ENCODE measurements around the gene CEBPB. TPM values are rescaled to one million over a fixed set of nuclear protein-coding genes. Genes with fewer than 3 reads are reported as not detected.

Gene CEBPB
- polyA plus RNA-seq, 1 donor (not counting 4 experiments of a cell fraction or from before 2014, with no cell fraction given): 15.8 TPM

DNA sequence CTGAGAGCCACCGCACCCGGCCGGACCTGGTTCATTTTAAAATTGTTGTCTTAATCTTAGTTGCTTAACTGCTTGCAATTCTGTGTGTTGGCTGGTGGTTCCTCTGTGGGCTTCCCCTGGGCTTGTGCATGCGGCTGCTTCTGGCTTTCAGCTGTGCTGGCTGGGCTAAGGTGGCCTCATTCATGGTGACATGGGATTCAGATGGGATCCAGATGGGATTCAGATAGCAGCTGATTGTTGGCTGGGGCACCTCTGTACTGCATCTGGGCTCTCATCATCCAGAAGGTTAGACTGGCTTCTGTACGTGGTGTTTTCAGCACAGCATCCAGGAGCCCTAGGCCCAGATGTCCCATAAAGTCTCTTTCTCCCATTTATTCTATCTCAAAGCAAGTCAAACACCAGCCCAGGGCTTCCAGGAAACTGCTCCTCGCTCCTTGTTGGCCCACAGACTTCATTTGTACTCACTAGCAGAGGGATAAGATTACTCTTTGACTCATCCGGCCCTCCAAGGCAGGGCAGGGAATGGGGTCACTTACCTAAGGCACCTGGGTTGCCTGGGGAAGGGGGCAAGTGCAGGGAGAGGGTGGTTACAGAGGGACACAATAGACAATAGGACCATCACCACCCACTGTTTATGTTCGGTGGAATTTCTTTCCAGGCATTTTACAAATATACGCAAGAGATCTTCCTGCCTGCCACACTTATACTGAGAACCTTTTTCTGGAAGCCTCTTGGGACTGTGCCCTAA, 26.9 kb upstream of the CEBPB start:
- H3K27me3 ChIP-seq (ENCODE audit: control insufficient read depth, extremely low read depth, insufficient read depth, low read length): no peaks in the 10 kb centered on the region
- FAIRE-seq: no peak
- H4K20me1 ChIP-seq (ENCODE audit: control insufficient read depth, extremely low read depth, insufficient read depth, low read length): no peaks in the 10 kb centered on the region
- no peak overlapping the region for H3K4me3 ChIP-seq (ENCODE audit: control insufficient read depth in 2 of 3, extremely low read depth in 1 of 3, insufficient read depth in 2 of 3, low read depth in 1 of 3, low read length in 3 of 3)
- peak overlapping the region; percentile 59 for H2AFZ ChIP-seq (ENCODE audit: control insufficient read depth, low read length)
- no peaks in the 10 kb centered on the region for H3K79me2 ChIP-seq (ENCODE audit: control insufficient read depth, insufficient read depth, low read length)
- dilution Hi-C loops (cut with MboI; ENCODE audit: extremely low pct_ligation_motif_present, low sequenced_read_pairs): no loop called here
- H3K9me3 ChIP-seq (ENCODE audit: control insufficient read depth, low read depth, low read length): no peaks in the 10 kb centered on the region
- DNase-seq (ENCODE audit: low read depth, low spot score): no peak
- no peak overlapping the region for H3K4me2 ChIP-seq (ENCODE audit: control insufficient read depth, extremely low read depth, insufficient read depth, low read depth, low read length)
- H3K36me3 ChIP-seq (ENCODE audit: control insufficient read depth in 2 of 2, extremely low read depth in 1 of 2, insufficient read depth in 2 of 2, low read length in 2 of 2): no peaks in the 10 kb centered on the region
- TF ChIP-seq, protein P1, sequence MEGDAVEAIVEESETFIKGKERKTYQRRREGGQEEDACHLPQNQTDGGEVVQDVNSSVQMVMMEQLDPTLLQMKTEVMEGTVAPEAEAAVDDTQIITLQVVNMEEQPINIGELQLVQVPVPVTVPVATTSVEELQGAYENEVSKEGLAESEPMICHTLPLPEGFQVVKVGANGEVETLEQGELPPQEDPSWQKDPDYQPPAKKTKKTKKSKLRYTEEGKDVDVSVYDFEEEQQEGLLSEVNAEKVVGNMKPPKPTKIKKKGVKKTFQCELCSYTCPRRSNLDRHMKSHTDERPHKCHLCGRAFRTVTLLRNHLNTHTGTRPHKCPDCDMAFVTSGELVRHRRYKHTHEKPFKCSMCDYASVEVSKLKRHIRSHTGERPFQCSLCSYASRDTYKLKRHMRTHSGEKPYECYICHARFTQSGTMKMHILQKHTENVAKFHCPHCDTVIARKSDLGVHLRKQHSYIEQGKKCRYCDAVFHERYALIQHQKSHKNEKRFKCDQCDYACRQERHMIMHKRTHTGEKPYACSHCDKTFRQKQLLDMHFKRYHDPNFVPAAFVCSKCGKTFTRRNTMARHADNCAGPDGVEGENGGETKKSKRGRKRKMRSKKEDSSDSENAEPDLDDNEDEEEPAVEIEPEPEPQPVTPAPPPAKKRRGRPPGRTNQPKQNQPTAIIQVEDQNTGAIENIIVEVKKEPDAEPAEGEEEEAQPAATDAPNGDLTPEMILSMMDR (optimal IDR thresholded peaks at IDR 0.05 in 1 of 3, IDR thresholded peaks at IDR 0.05 in 1 of 3, conservative IDR thresholded peaks at IDR 0.05 in 1 of 3; ENCODE audit: extremely low read depth in 1 of 3, insufficient read depth in 2 of 3, low read length in 3 of 3): no peak
- TF ChIP-seq EZH2 (IDR thresholded peaks at IDR 0.05; ENCODE audit: low read length): no peak
- peak overlapping the region; percentile 38 for H3K9ac ChIP-seq (ENCODE audit: control insufficient read depth, extremely low read depth, insufficient read depth, low read length)
- H3K9me1 ChIP-seq (ENCODE audit: control insufficient read depth, extremely low read depth, insufficient read depth, low read length): no peaks in the 10 kb centered on the region
- peak overlapping the region; percentile 34 for H3K27ac ChIP-seq (ENCODE audit: control insufficient read depth, insufficient read depth, low read length)
- peaks cover 22% of the 10 kb centered on the region for H3K4me1 ChIP-seq (ENCODE audit: control insufficient read depth, extremely low read depth, insufficient read depth, low read length)

DNA sequence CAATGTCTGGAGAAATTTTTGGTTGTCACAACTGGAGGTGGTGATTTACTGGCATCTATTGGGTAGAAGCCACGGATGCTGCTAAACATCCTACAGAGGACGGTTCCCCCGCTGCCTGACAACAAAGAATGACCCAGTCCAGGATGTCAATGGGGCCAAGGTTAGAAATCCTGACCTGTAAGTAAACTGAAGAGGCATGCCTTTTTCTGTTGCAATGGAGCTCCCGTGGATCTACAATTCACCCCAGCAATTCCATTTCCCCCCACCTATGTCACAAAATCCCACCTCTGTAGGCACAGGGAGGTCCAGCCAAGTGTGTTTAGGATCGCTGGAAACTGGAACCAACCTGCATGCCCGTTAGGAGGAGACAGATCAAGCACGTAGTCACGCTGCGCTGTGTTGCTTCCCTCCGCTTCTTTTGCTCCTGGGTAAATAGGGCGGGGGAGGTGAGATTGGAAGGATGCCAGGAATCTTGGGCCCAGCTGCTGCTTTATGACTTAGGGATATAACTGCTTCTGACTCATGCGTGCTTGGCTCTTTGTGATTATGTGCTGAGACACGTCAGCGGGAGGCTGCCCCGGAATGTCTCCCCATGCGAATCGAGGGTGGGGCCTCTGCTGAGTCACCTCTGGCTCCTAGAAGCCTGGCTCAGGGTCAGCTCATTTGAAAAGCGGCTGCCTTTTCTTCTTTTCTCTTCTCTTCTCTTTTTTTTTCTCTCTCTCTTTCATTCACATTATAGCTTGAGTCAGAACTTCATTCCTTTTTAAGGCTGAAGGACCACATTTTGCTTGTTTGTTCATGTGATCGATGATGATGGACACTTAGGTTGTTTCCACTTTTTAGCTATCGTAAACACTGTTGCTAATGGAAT, 24.7 kb upstream of the CEBPB start:
- FAIRE-seq: peak; percentile 86
- no peaks in the 10 kb centered on the region for H3K9me1 ChIP-seq (ENCODE audit: control insufficient read depth, extremely low read depth, insufficient read depth, low read length)
- H3K36me3 ChIP-seq (ENCODE audit: control insufficient read depth in 2 of 2, extremely low read depth in 1 of 2, insufficient read depth in 2 of 2, low read length in 2 of 2): no peaks in the 10 kb centered on the region
- no peaks in the 10 kb centered on the region for H4K20me1 ChIP-seq (ENCODE audit: control insufficient read depth, extremely low read depth, insufficient read depth, low read length)
- peak; percentile 99 for DNase-seq (ENCODE audit: low read depth, low spot score)
- dilution Hi-C loops (cut with MboI; ENCODE audit: extremely low pct_ligation_motif_present, low sequenced_read_pairs): no loop called here
- H3K4me2 ChIP-seq (ENCODE audit: control insufficient read depth, extremely low read depth, insufficient read depth, low read depth, low read length): peak overlapping the region; percentile 82
- no peaks in the 10 kb centered on the region for H3K79me2 ChIP-seq (ENCODE audit: control insufficient read depth, insufficient read depth, low read length)
- H3K4me3 ChIP-seq (ENCODE audit: control insufficient read depth in 2 of 3, extremely low read depth in 1 of 3, insufficient read depth in 2 of 3, low read depth in 1 of 3, low read length in 3 of 3): peak overlapping the region in 2 of 3 experiments; percentile 37 to 58
- peak overlapping the region; percentile 72 for H3K9ac ChIP-seq (ENCODE audit: control insufficient read depth, extremely low read depth, insufficient read depth, low read length)
- H2AFZ ChIP-seq (ENCODE audit: control insufficient read depth, low read length): peak overlapping the region; percentile 76
- H3K27me3 ChIP-seq (ENCODE audit: control insufficient read depth, extremely low read depth, insufficient read depth, low read length): no peaks in the 10 kb centered on the region
- H3K4me1 ChIP-seq (ENCODE audit: control insufficient read depth, extremely low read depth, insufficient read depth, low read length): peaks cover 22% of the 10 kb centered on the region
- no peak for TF ChIP-seq EZH2 (IDR thresholded peaks at IDR 0.05; ENCODE audit: low read length)
- TF ChIP-seq, protein P1 (optimal IDR thresholded peaks at IDR 0.05 in 1 of 3, IDR thresholded peaks at IDR 0.05 in 1 of 3, conservative IDR thresholded peaks at IDR 0.05 in 1 of 3; ENCODE audit: extremely low read depth in 1 of 3, insufficient read depth in 2 of 3, low read length in 3 of 3): peak in 2 of 3 experiments; percentile 18 to 36
- no peaks in the 10 kb centered on the region for H3K9me3 ChIP-seq (ENCODE audit: control insufficient read depth, low read depth, low read length)
- H3K27ac ChIP-seq (ENCODE audit: control insufficient read depth, insufficient read depth, low read length): peak overlapping the region; percentile 88
